ENCODE data around the gene LIMS1.
A peak's percentile ranks its signal among the peaks of the same experiment; 100 is the strongest.
"Not testable (repeated sequence)": the region's sequence is repeated elsewhere in the genome, so short reads cannot be mapped to it uniquely, and the experiment has no call there.

The LIMS1 gene

GRCh38 chr2:108653425-108653824, 119.2 kb downstream of the LIMS1 start:
- intact Hi-C loops (cut with DNase I); DNase-seq: not testable (repeated sequence)

- DNase-seq; intact Hi-C loops (cut with DNase I): not testable (repeated sequence)
Measured at GRCh38 chr2:108653849-108654248, 119.6 kb downstream of the LIMS1 start.

GRCh38 chr2:108654521-108655125, 120.4 kb downstream of the LIMS1 start:
- not testable (repeated sequence) for DNase-seq

GRCh38 chr2:108655270-108655669, 121.0 kb downstream of the LIMS1 start:
- intact Hi-C loops (cut with DNase I); DNase-seq: not testable (repeated sequence)

More at GRCh38 chr2:108654521-108655125, 120.4 kb downstream of the LIMS1 start:
- intact Hi-C loops (cut with DNase I): not testable (repeated sequence)

- DNase-seq; intact Hi-C loops (cut with DNase I): not testable (repeated sequence)
Measured at GRCh38 chr2:108656282-108656681, 122.0 kb downstream of the LIMS1 start.

GRCh38 chr2:108657517-108657916, 123.2 kb downstream of the LIMS1 start:
- intact Hi-C loops (cut with DNase I): not testable (repeated sequence)

GRCh38 chr2:108658553-108658952, 124.3 kb downstream of the LIMS1 start:
- intact Hi-C loops (cut with DNase I); DNase-seq: not testable (repeated sequence)

More at GRCh38 chr2:108657517-108657916, 123.2 kb downstream of the LIMS1 start:
- not testable (repeated sequence) for DNase-seq

- DNase-seq: peak in 1 of 10 donors; percentile 15
- intact Hi-C loops (cut with DNase I): not testable (repeated sequence)
Measured at GRCh38 chr2:108661493-108661892, 127.2 kb downstream of the LIMS1 start.

GRCh38 chr2:108662207-108662612, 127.9 kb downstream of the LIMS1 start:
- intact Hi-C loops (cut with DNase I): not testable (repeated sequence)
- peak in 3 of 10 donors; percentile 19 to 83 (median 30) for DNase-seq

- intact Hi-C loops (cut with DNase I); DNase-seq: not testable (repeated sequence)
Measured at GRCh38 chr2:108663346-108663745, 129.1 kb downstream of the LIMS1 start.

GRCh38 chr2:108664089-108664488, 129.8 kb downstream of the LIMS1 start:
- intact Hi-C loops (cut with DNase I); DNase-seq: not testable (repeated sequence)

GRCh38 chr2:108664979-108665378, 130.7 kb downstream of the LIMS1 start:
- DNase-seq; intact Hi-C loops (cut with DNase I): not testable (repeated sequence)

GRCh38 chr2:108665975-108666374, 131.7 kb downstream of the LIMS1 start:
- DNase-seq; intact Hi-C loops (cut with DNase I): not testable (repeated sequence)

- DNase-seq; intact Hi-C loops (cut with DNase I): not testable (repeated sequence)
Measured at GRCh38 chr2:108667140-108667539, 132.9 kb downstream of the LIMS1 start.

GRCh38 chr2:108670282-108670681, 136.0 kb downstream of the LIMS1 start:
- DNase-seq; intact Hi-C loops (cut with DNase I): not testable (repeated sequence)

GRCh38 chr2:108672200-108672805, 138.0 kb downstream of the LIMS1 start:
- DNase-seq; intact Hi-C loops (cut with DNase I): not testable (repeated sequence)

GRCh38 chr2:108676522-108676921, 142.3 kb downstream of the LIMS1 start:
- DNase-seq; intact Hi-C loops (cut with DNase I): not testable (repeated sequence)

- intact Hi-C loops (cut with DNase I); DNase-seq: not testable (repeated sequence)
Measured at GRCh38 chr2:108677239-108677744, 143.0 kb downstream of the LIMS1 start.

GRCh38 chr2:108678198-108678651, 144.0 kb downstream of the LIMS1 start:
- DNase-seq; intact Hi-C loops (cut with DNase I): not testable (repeated sequence)

- intact Hi-C loops (cut with DNase I); DNase-seq: not testable (repeated sequence)
Measured at GRCh38 chr2:108680805-108681204, 146.5 kb downstream of the LIMS1 start.

Data from posterior cingulate gyrus (tissue), 11 donors.